GM23338 (cell line): ENCODE results near the gene KCTD1. TPM values are rescaled to one million over a fixed set of nuclear protein-coding genes. Genes with fewer than 3 reads are reported as not detected.

Experiments used
- ATAC-seq: fragments of 200-7000 bp; cut with Tn5 transposase; 3 replicates; pipeline ENCODE4 v1.9.1; 2020
- DNase-seq: peaks from one replicate; pipeline ENCODE4 v3.0.0-alpha.2; 2015; ENCODE audit warnings: low spot score
- H2AFZ ChIP-seq: fragments of 200-600 bp; sonication (generic); 2 replicates; pipeline ENCODE4 v1.8.0; 2016; ENCODE audit warnings: antibody characterized with exemption, mild to moderate bottlenecking, moderate library complexity
- H3F3A ChIP-seq: fragments of 200-600 bp; sonication (generic); replicated peaks from 2 replicates; pipeline ENCODE4 v1.8.0; 2017; ENCODE audit warnings: antibody characterized with exemption, mixed run types, low read depth
- H3K27ac ChIP-seq: fragments of 200-600 bp; sonication (generic); 2 replicates; pipeline ENCODE4 v1.6.1; 2016; ENCODE audit warnings: low read depth
- H3K27me3 ChIP-seq: fragments of 200-600 bp; sonication (generic); 2 replicates; pipeline ENCODE4 v1.8.0; 2016; ENCODE audit warnings: mild to moderate bottlenecking, mixed run types, moderate library complexity; ENCODE audit not compliant: insufficient read depth
- H3K36me3 ChIP-seq: fragments of 200-600 bp; sonication (generic); 2 replicates; pipeline ENCODE4 v1.8.0; 2016; ENCODE audit warnings: mild to moderate bottlenecking; ENCODE audit not compliant: insufficient read depth
- H3K4me1 ChIP-seq: fragments of 200-600 bp; sonication (generic); 2 replicates; pipeline ENCODE4 v1.8.0; 2016; ENCODE audit warnings: mild to moderate bottlenecking, moderate library complexity; ENCODE audit not compliant: insufficient read depth
- H3K4me2 ChIP-seq: fragments of 200-600 bp; sonication (generic); 2 replicates; pipeline ENCODE4 v1.7.1; 2017; ENCODE audit warnings: mixed run types
- H3K4me3 ChIP-seq: fragments of 200-600 bp; sonication (generic); 2 replicates; pipeline ENCODE4 v1.6.1; 2016; ENCODE audit warnings: mixed run types
- H3K79me2 ChIP-seq: fragments of 200-600 bp; sonication (generic); replicated peaks from 2 replicates; pipeline ENCODE4 v1.8.0; 2017; ENCODE audit warnings: mild to moderate bottlenecking; ENCODE audit not compliant: insufficient read depth
- H3K9me2 ChIP-seq: fragments of 200-600 bp; sonication (generic); 2 replicates; pipeline ENCODE4 v1.8.0; 2017; ENCODE audit not compliant: insufficient read depth
- H4K20me1 ChIP-seq: fragments of 200-600 bp; sonication (generic); replicated peaks from 2 replicates; pipeline ENCODE4 v1.8.0; 2017; ENCODE audit warnings: mild to moderate bottlenecking; ENCODE audit not compliant: insufficient read depth
- H3K27ac Mint-ChIP-seq: 2 replicates; pipeline ENCODE4 v1.8.0; 2020; ENCODE audit warnings: inconsistent platforms, mild to moderate bottlenecking, moderate library complexity, mixed read lengths
- H3K27me3 Mint-ChIP-seq: 3 replicates; pipeline ENCODE4 v1.8.0; 2022; ENCODE audit warnings: low read depth, mild to moderate bottlenecking, moderate library complexity, mixed read lengths, inconsistent platforms; ENCODE audit not compliant: insufficient read depth, poor library complexity
- H3K36me3 Mint-ChIP-seq: 3 replicates; pipeline ENCODE4 v1.8.0; 2021; ENCODE audit warnings: low read depth, mild to moderate bottlenecking, inconsistent platforms, moderate library complexity, mixed read lengths
- H3K4me1 Mint-ChIP-seq: 3 replicates; pipeline ENCODE4 v1.8.0; 2020; ENCODE audit warnings: mild to moderate bottlenecking, inconsistent platforms, mixed read lengths
- H3K4me3 Mint-ChIP-seq: 3 replicates; pipeline ENCODE4 v1.8.0; 2021; ENCODE audit warnings: moderate library complexity, mild to moderate bottlenecking, inconsistent platforms, mixed read lengths
- H3K9me3 Mint-ChIP-seq: 3 replicates; pipeline ENCODE4 v1.8.0; 2020; ENCODE audit warnings: moderate library complexity, mild to moderate bottlenecking, inconsistent platforms, mixed read lengths
- CREB1 ChIP-seq: fragments of 250-450 bp; sonication (Bioruptor Pico); IDR thresholded peaks from 2 replicates; pipeline ENCODE4 v1.5.0; 2020; ENCODE audit warnings: low read depth, mild to moderate bottlenecking, moderate library complexity
- EZH2 ChIP-seq: fragments of 200-600 bp; sonication (generic); IDR thresholded peaks from one replicate; pipeline ENCODE4 v1.8.0; 2017; ENCODE audit warnings: antibody characterized with exemption, mild to moderate bottlenecking, low read depth; ENCODE audit not compliant: unreplicated experiment
- EZH2phosphoT487 ChIP-seq: fragments of 200-600 bp; sonication (generic); IDR thresholded peaks from one replicate; pipeline ENCODE4 v1.8.1; 2018; ENCODE audit warnings: antibody characterized with exemption; ENCODE audit not compliant: unreplicated experiment
- JUNB ChIP-seq: IDR thresholded peaks from one replicate; pipeline ENCODE4 v1.6.1; 2016; ENCODE audit warnings: antibody characterized with exemption; ENCODE audit not compliant: unreplicated experiment
- NANOG ChIP-seq: IDR thresholded peaks from 2 replicates; pipeline ENCODE4 v1.6.1; 2016; ENCODE audit warnings: antibody characterized with exemption, borderline replicate concordance
- POLR2AphosphoS5 ChIP-seq: IDR thresholded peaks from 2 replicates; pipeline ENCODE4 v1.6.1; 2016; ENCODE audit warnings: antibody characterized with exemption, low read depth
- STAT1 ChIP-seq: IDR thresholded peaks from one replicate; pipeline ENCODE4 v1.6.1; 2016; ENCODE audit warnings: antibody characterized with exemption; ENCODE audit not compliant: unreplicated experiment
- ZNF114 ChIP-seq: fragments of 250-450 bp; sonication (Bioruptor Pico); IDR thresholded peaks from 2 replicates; pipeline ENCODE4 v1.5.0; 2020; ENCODE audit warnings: mild to moderate bottlenecking, moderate library complexity
- ZNF331 ChIP-seq: fragments of 250-450 bp; sonication (Bioruptor Pico); IDR thresholded peaks from 2 replicates; pipeline ENCODE4 v1.5.0; 2020; ENCODE audit warnings: low read depth, mild to moderate bottlenecking, moderate library complexity
- polyA plus RNA-seq: library from polyadenylated mRNA; unstranded; fragments of >200 nt; fragmentation: Nextera tagmentation; extraction: Ambion mirVana; gene quantifications from 2 replicates; pipeline ENCODE4 v1.2.1, GENCODE V29; 2016
- total RNA-seq: library from RNA; depleted of rRNA; stranded (reverse); fragments of >200 nt; shearing (Covaris generic); gene quantifications from 2 replicates; pipeline ENCODE4 v1.2.3, GENCODE V29; 2014
- TF ChIP-seq, protein P1 (sequence below): IDR thresholded peaks from one replicate; pipeline ENCODE4 v1.6.1; 2018; ENCODE audit warnings: antibody characterized with exemption; ENCODE audit not compliant: unreplicated experiment
- TF ChIP-seq, protein P2 (sequence below), 2 experiments: fragments of 200-600 bp in 1 of 2; sonication (generic) in 1 of 2; conservative IDR thresholded peaks; 2 replicates each; pipeline versions ENCODE4 v1.5.1 to v1.6.1; 2016 to 2017; ENCODE audit warnings: antibody characterized with exemption in 2 of 2, low read depth in 2 of 2, mild to moderate bottlenecking in 2 of 2, moderate library complexity in 1 of 2

The KCTD1 gene
- total and polyA plus RNA-seq, 2 experiments from 2014 or later, result 7.1 to 20.5 TPM

DNA sequence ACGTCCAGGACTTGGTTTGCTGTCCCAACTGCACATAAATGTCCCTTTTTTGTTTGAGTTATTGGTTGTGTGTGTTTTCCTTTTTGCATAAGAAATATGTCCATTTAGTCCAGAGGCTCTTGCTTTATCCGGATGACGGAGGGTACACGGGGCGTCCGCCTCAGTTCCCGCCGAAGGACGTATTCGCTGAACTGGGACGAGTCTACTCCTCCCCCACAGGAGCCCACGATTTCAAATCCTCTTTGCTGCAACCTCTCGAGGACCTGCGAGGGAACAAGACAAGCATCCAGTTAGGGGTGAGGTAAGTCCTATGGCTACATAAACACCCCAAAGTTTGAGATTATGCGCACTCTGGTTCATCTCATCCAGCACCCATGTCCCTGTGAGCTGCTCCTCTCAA, 92.7 kb downstream of the KCTD1 start:
- Histone ChIP-seq H3K9me2 (peaks cover 6% of the 10 kb centered on the region), H3K79me2 (no peaks in the 10 kb centered on the region), H4K20me1 (no peaks in the 10 kb centered on the region), H3K4me1 (peaks cover 21% of the 10 kb centered on the region), H3K4me2 (no peak overlapping the region), H3K36me3 (no peaks in the 10 kb centered on the region), H3K4me3 (no peak overlapping the region), H3K27ac (no peak overlapping the region), H3K27me3 (no peaks in the 10 kb centered on the region), H2AFZ (no peak overlapping the region), H3F3A (no peaks in the 10 kb centered on the region)
- Mint-ChIP-seq H3K4me1 (peaks cover 31% of the 10 kb centered on the region), H3K4me3 (no peak overlapping the region), H3K36me3 (peaks cover 8% of the 10 kb centered on the region), H3K27me3 (peaks cover 14% of the 10 kb centered on the region), H3K9me3 (no peaks in the 10 kb centered on the region), H3K27ac (no peak overlapping the region)
- TF ChIP-seq NANOG (no peak), EZH2 (no peak), ZNF114 (no peak), EZH2phosphoT487 (no peak), POLR2AphosphoS5 (no peak), JUNB (no peak), ZNF331 (no peak), CREB1 (CRISPR knock-in tag) (no peak)
- TF ChIP-seq, protein P1, sequence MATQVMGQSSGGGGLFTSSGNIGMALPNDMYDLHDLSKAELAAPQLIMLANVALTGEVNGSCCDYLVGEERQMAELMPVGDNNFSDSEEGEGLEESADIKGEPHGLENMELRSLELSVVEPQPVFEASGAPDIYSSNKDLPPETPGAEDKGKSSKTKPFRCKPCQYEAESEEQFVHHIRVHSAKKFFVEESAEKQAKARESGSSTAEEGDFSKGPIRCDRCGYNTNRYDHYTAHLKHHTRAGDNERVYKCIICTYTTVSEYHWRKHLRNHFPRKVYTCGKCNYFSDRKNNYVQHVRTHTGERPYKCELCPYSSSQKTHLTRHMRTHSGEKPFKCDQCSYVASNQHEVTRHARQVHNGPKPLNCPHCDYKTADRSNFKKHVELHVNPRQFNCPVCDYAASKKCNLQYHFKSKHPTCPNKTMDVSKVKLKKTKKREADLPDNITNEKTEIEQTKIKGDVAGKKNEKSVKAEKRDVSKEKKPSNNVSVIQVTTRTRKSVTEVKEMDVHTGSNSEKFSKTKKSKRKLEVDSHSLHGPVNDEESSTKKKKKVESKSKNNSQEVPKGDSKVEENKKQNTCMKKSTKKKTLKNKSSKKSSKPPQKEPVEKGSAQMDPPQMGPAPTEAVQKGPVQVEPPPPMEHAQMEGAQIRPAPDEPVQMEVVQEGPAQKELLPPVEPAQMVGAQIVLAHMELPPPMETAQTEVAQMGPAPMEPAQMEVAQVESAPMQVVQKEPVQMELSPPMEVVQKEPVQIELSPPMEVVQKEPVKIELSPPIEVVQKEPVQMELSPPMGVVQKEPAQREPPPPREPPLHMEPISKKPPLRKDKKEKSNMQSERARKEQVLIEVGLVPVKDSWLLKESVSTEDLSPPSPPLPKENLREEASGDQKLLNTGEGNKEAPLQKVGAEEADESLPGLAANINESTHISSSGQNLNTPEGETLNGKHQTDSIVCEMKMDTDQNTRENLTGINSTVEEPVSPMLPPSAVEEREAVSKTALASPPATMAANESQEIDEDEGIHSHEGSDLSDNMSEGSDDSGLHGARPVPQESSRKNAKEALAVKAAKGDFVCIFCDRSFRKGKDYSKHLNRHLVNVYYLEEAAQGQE, result no peak
- DNase-seq (no peak), ATAC-seq (no peak)

DNA sequence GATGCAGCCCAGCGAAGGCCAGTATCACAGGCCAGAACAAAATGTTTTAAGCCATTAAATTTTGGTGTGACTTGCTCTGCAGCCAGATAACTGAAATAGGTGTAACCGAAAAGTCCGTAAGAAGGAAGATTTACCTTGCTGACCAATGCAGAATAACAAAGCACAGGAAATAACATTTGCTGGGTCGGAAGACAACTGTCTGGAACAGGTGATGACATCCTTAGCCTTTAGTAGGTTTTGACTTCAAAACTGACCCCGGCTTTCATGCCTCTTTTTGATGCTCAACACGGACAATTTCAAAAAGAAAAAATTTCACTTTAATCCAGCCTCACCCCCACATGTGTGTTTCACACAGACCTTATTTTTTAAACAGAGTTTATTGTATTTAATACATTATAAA, 93.7 kb downstream of the KCTD1 start:
- ATAC-seq, result no peak

More for the DNA sequence above, 93.7 kb downstream of the KCTD1 start:
- no peaks in the 10 kb centered on the region for H3K36me3 ChIP-seq
- Mint-ChIP-seq H3K4me3 (no peak overlapping the region), H3K9me3 (no peaks in the 10 kb centered on the region), H3K27ac (no peak overlapping the region), H3K36me3 (peaks cover 8% of the 10 kb centered on the region), H3K27me3 (peaks cover 12% of the 10 kb centered on the region), H3K4me1 (peaks cover 31% of the 10 kb centered on the region)
- no peak overlapping the region for H3K4me2 ChIP-seq
- peaks cover 21% of the 10 kb centered on the region for H3K4me1 ChIP-seq
- no peak overlapping the region for H3K27ac ChIP-seq
- H3K27me3 ChIP-seq, result no peaks in the 10 kb centered on the region
- no peak overlapping the region for H2AFZ ChIP-seq
- no peaks in the 10 kb centered on the region for H3F3A ChIP-seq
- H3K4me3 ChIP-seq, result no peak overlapping the region
- TF ChIP-seq, protein P2, sequence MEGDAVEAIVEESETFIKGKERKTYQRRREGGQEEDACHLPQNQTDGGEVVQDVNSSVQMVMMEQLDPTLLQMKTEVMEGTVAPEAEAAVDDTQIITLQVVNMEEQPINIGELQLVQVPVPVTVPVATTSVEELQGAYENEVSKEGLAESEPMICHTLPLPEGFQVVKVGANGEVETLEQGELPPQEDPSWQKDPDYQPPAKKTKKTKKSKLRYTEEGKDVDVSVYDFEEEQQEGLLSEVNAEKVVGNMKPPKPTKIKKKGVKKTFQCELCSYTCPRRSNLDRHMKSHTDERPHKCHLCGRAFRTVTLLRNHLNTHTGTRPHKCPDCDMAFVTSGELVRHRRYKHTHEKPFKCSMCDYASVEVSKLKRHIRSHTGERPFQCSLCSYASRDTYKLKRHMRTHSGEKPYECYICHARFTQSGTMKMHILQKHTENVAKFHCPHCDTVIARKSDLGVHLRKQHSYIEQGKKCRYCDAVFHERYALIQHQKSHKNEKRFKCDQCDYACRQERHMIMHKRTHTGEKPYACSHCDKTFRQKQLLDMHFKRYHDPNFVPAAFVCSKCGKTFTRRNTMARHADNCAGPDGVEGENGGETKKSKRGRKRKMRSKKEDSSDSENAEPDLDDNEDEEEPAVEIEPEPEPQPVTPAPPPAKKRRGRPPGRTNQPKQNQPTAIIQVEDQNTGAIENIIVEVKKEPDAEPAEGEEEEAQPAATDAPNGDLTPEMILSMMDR (conservative IDR thresholded peaks at IDR 0.05; ENCODE audit: low read depth in 2 of 2), result no peak
- TF ChIP-seq POLR2AphosphoS5 (no peak), EZH2 (no peak), STAT1 (no peak), CREB1 (CRISPR knock-in tag) (no peak), EZH2phosphoT487 (no peak), JUNB (no peak), ZNF114 (no peak), NANOG (no peak)
- TF ChIP-seq, protein P1, result no peak
- H4K20me1 ChIP-seq, result no peaks in the 10 kb centered on the region
- H3K9me2 ChIP-seq, result peaks cover 7% of the 10 kb centered on the region
- no peak for DNase-seq
- H3K79me2 ChIP-seq, result no peaks in the 10 kb centered on the region
